B cell (primary cell): ENCODE data around the gene PCSK2. TPM values are rescaled to one million over a fixed set of nuclear protein-coding genes. Genes with fewer than 3 reads are reported as not detected.
"Not testable (repeated sequence)": the region's sequence is repeated elsewhere in the genome, so short reads cannot be mapped to it uniquely, and the experiment has no call there.

ENCODE experiments used
- ATAC-seq: fragments of 200-7000 bp; cut with Tn5 transposase; one replicate; pipeline ENCODE4 v1.10.0; 2021; ENCODE audit warnings: low read depth, mild to moderate bottlenecking, moderate number of reproducible peaks, moderate library complexity
- CTCF ChIA-PET: fragments of 350-600 bp; sonication (Branson Sonifier 250); formaldehyde crosslinking; loops from one replicate; lab custom pipeline; 2021; ENCODE audit warnings: antibody characterized with exemption, inconsistent platforms; lab: Charles Lee
- POLR2A ChIA-PET: fragments of 350-600 bp; sonication (Branson Sonifier 250); formaldehyde crosslinking; loops from one replicate; lab custom pipeline; 2021; ENCODE audit warnings: antibody characterized with exemption; lab: Charles Lee
- DNase-seq: peaks from one replicate; pipeline ENCODE4 v3.0.0; 2013
- H2AFZ ChIP-seq: 2 replicates; pipeline ENCODE4 v1.6.1; 2012; ENCODE audit warnings: mild to moderate bottlenecking, low read depth, low read length; ENCODE audit not compliant: insufficient read depth, poor library complexity, severe bottlenecking
- H3K27ac ChIP-seq, 2 donors: 1 replicate in 1 of 2; 2 replicates in 1 of 2; pipeline ENCODE4 v1.5.1; 2012 to 2013; ENCODE audit warnings: low read length in 2 of 2, mild to moderate bottlenecking in 2 of 2, moderate library complexity in 1 of 2
- H3K27me3 ChIP-seq, 4 experiments: fragments of 200-600 bp in 1 of 4; sonication (generic) in 1 of 4; replicated peaks in 1 of 4; 1 replicate in 2 of 4; 2 replicates in 2 of 4; pipeline versions ENCODE4 v1.6.1 to v1.7.0; 2013 to 2016; ENCODE audit warnings: low read length in 3 of 4, mild to moderate bottlenecking in 2 of 4, mixed read lengths in 1 of 4, moderate library complexity in 1 of 4; ENCODE audit not compliant: insufficient read depth in 4 of 4, control insufficient read depth in 3 of 4; ENCODE audit errors: control extremely low read depth in 1 of 4
- H3K36me3 ChIP-seq, 2 experiments: replicated peaks in 1 of 2; 1 replicate in 1 of 2; 2 replicates in 1 of 2; pipeline versions ENCODE4 v1.6.1 to v1.7.1; 2013; ENCODE audit warnings: low read length in 1 of 2; ENCODE audit not compliant: insufficient read depth in 2 of 2, control insufficient read depth in 1 of 2; ENCODE audit errors: control extremely low read depth in 1 of 2, extremely low read depth in 1 of 2
- H3K4me1 ChIP-seq, 2 donors: fragments of 200-600 bp in 1 of 2; sonication (generic) in 1 of 2; 1 replicate in 1 of 2; 2 replicates in 1 of 2; pipeline versions ENCODE4 v1.5.1 to v1.6.1; 2013 to 2017; ENCODE audit warnings: low read length in 2 of 2; ENCODE audit not compliant: control insufficient read depth in 2 of 2, insufficient read depth in 2 of 2
- H3K4me2 ChIP-seq: replicated peaks from 2 replicates; pipeline ENCODE3; 2012; ENCODE audit warnings: mild to moderate bottlenecking, low read depth, low read length; ENCODE audit not compliant: poor library complexity, severe bottlenecking
- H3K4me3 ChIP-seq, 5 experiments: fragments of 200-600 bp in 1 of 5; sonication (generic) in 1 of 5; 1 replicate in 3 of 5; 2 replicates in 2 of 5; pipeline versions ENCODE4 v1.5.1 to v1.7.0; 2011 to 2016; ENCODE audit warnings: low read length in 4 of 5, mild to moderate bottlenecking in 4 of 5, low read depth in 2 of 5, control low read depth in 1 of 5, moderate library complexity in 1 of 5; ENCODE audit not compliant: insufficient read depth in 1 of 5; ENCODE audit errors: control extremely low read depth in 1 of 5, extremely low read depth in 1 of 5
- H3K79me2 ChIP-seq: fragments of 200-600 bp; sonication (generic); one replicate; pipeline ENCODE4 v1.6.0; 2016; ENCODE audit warnings: low read length; ENCODE audit not compliant: control insufficient read depth, insufficient read depth
- H3K9ac ChIP-seq: fragments of 200-600 bp; sonication (generic); 2 replicates; pipeline ENCODE4 v1.6.1; 2017; ENCODE audit warnings: mild to moderate bottlenecking, low read length, moderate library complexity
- H3K9me3 ChIP-seq, 3 donors: one replicate each; pipeline versions ENCODE4 v1.6.1 to v1.7.1; 2013; ENCODE audit warnings: low read length in 2 of 3; ENCODE audit not compliant: control insufficient read depth in 2 of 3, insufficient read depth in 1 of 3; ENCODE audit errors: control extremely low read depth in 1 of 3
- H4K20me1 ChIP-seq: 2 replicates; pipeline ENCODE4 v1.6.0; 2012; ENCODE audit warnings: mild to moderate bottlenecking, low read length; ENCODE audit not compliant: insufficient read depth, control insufficient read depth, poor library complexity, severe bottlenecking
- H3K27ac Mint-ChIP-seq: one replicate; pipeline ENCODE4 v1.8.0; 2021; ENCODE audit warnings: mixed read lengths
- H3K27me3 Mint-ChIP-seq: one replicate; pipeline ENCODE4 v1.8.0; 2021; ENCODE audit warnings: mixed read lengths
- H3K4me1 Mint-ChIP-seq: one replicate; pipeline ENCODE4 v1.8.0; 2021; ENCODE audit warnings: mixed read lengths
- H3K4me3 Mint-ChIP-seq: one replicate; pipeline ENCODE4 v1.8.0; 2021; ENCODE audit warnings: mixed read lengths
- H3K9me3 Mint-ChIP-seq: one replicate; pipeline ENCODE4 v1.8.0; 2022; ENCODE audit warnings: mixed read lengths; ENCODE audit not compliant: insufficient read depth
- CTCF ChIP-seq: fragments of 200-600 bp; IDR thresholded peaks from one replicate; pipeline ENCODE4 v1.8.0; 2022; ENCODE audit warnings: antibody characterized with exemption, mild to moderate bottlenecking
- EZH2 ChIP-seq: IDR thresholded peaks from 2 replicates; pipeline ENCODE4 v1.6.1; 2012; ENCODE audit warnings: borderline replicate concordance, low read depth, mild to moderate bottlenecking, moderate library complexity, low read length; ENCODE audit not compliant: insufficient read depth, poor library complexity, severe bottlenecking
- WGBS: methylation state at CpG from one replicate; pipeline ENCODE4 v1.1.5; 2013; ENCODE audit warnings: missing lambda C conversion rate; ENCODE audit not compliant: insufficient coverage; 5-methylcytosine and 5-hydroxymethylcytosine counted together
- intact Hi-C: fragments of 100-400 bp; cut with micrococcal nuclease; formaldehyde crosslinking; loops from one replicate; pipeline ENCODE4 v1.10.0; 2022
- polyA plus RNA-seq: library from polyadenylated mRNA; depleted of rRNA; stranded (reverse); fragments of >200 nt; gene quantifications from 2 replicates; pipeline ENCODE4 v1.2.3, GENCODE V29; 2012
- total RNA-seq, 2 donors: library from RNA; stranded (reverse); fragments of 120-200 nt in 1 of 2; gene quantifications; 1 replicate in 1 of 2; 2 replicates in 1 of 2; pipeline versions ENCODE4 v1.2.3 to v1.2.4, GENCODE V29; 2013 to 2022

The PCSK2 gene
- total and polyA plus RNA-seq, 2 donors (not counting 1 experiment from before 2014, with no cell fraction given), result not detected

GRCh38 chr20:17210983-17211382 is 15.9 kb upstream of the PCSK2 start:
- Histone ChIP-seq H2AFZ (no peak overlapping the region), H3K27me3 (no peaks in the 10 kb centered on the region), H3K9ac (no peak overlapping the region), H3K27ac (no peak overlapping the region), H3K4me3 (no peak overlapping the region), H3K79me2 (no peaks in the 10 kb centered on the region), H4K20me1 (no peaks in the 10 kb centered on the region), H3K4me2 (no peak overlapping the region), H3K36me3 (no peaks in the 10 kb centered on the region), H3K4me1 (no peaks in the 10 kb centered on the region), H3K9me3 (peaks cover 0 to 3% (median 0%) of the 10 kb centered on the region in 3 donors)
- ATAC-seq (no peak), DNase-seq (no peak)
- intact Hi-C loops, result no loop called here
- no peak for TF ChIP-seq EZH2
- no peak for TF ChIP-seq CTCF
- peaks cover 3% of the 10 kb centered on the region for H3K9me3 Mint-ChIP-seq
- no peak overlapping the region for H3K4me3 Mint-ChIP-seq
- ChIA-PET CTCF (no interaction called here), POLR2A (no interaction called here)
- no CpG with 5 or more reads among the region's 2 CpGs for WGBS
- no peaks in the 10 kb centered on the region for H3K27me3 Mint-ChIP-seq
- no peak overlapping the region for H3K27ac Mint-ChIP-seq
- no peaks in the 10 kb centered on the region for H3K4me1 Mint-ChIP-seq

- peaks cover 0 to 2% (median 0%) of the 10 kb centered on the region in 3 donors for H3K9me3 ChIP-seq
Measured at GRCh38 chr20:17215167-17215566, 11.7 kb upstream of the PCSK2 start.

GRCh38 chr20:17219856-17220255 is 7.0 kb upstream of the PCSK2 start:
- H3K27ac Mint-ChIP-seq, H3K4me2 ChIP-seq, H2AFZ ChIP-seq, H3K9me3 Mint-ChIP-seq, H3K9me3 ChIP-seq, H3K4me3 ChIP-seq, H3K4me1 ChIP-seq, DNase-seq, H3K36me3 ChIP-seq, intact Hi-C loops, H3K9ac ChIP-seq, H3K27me3 ChIP-seq, CTCF ChIA-PET, H3K27ac ChIP-seq, POLR2A ChIA-PET, H3K79me2 ChIP-seq, ATAC-seq, H4K20me1 ChIP-seq, H3K4me1 Mint-ChIP-seq, H3K4me3 Mint-ChIP-seq: not testable (repeated sequence)
- WGBS, result 80% methylated on average over 1 of the region's 1 CpG
- peaks cover 20% of the 10 kb centered on the region for H3K27me3 Mint-ChIP-seq

More at GRCh38 chr20:17215167-17215566, 11.7 kb upstream of the PCSK2 start:
- no peaks in the 10 kb centered on the region for H3K4me1 Mint-ChIP-seq
- no peak overlapping the region for H3K27ac Mint-ChIP-seq
- no peaks in the 10 kb centered on the region for H3K79me2 ChIP-seq
- no peak overlapping the region for H3K4me2 ChIP-seq
- ATAC-seq, result no peak
- H3K27me3 Mint-ChIP-seq, result no peaks in the 10 kb centered on the region
- CTCF ChIA-PET, result no interaction called here
- H3K4me1 ChIP-seq, result no peaks in the 10 kb centered on the region
- H3K27me3 ChIP-seq, result no peaks in the 10 kb centered on the region
- intact Hi-C loops, result no loop called here
- H3K36me3 ChIP-seq, result no peaks in the 10 kb centered on the region
- POLR2A ChIA-PET, result no interaction called here
- H3K9ac ChIP-seq, result no peak overlapping the region
- no peak overlapping the region for H2AFZ ChIP-seq
- H4K20me1 ChIP-seq, result no peaks in the 10 kb centered on the region
- no peak for DNase-seq
- no peak for TF ChIP-seq EZH2
- TF ChIP-seq CTCF, result no peak
- H3K27ac ChIP-seq, result no peak overlapping the region
- no peak overlapping the region for H3K4me3 ChIP-seq
- peaks cover 3% of the 10 kb centered on the region for H3K9me3 Mint-ChIP-seq
- H3K4me3 Mint-ChIP-seq, result no peak overlapping the region
